Kidney (tissue), 14 donors: Measurements from ENCODE around the gene BDKRB2. TPM values are rescaled to one million over a fixed set of nuclear protein-coding genes. Genes with fewer than 3 reads are reported as not detected.
A peak's percentile ranks its signal among the peaks of the same experiment; 100 is the strongest.

Experiments
- DNase-seq, 5 donors: peaks; one replicate each; pipeline ENCODE4 v3.0.0-alpha.2; 2013 to 2020
- FAIRE-seq: peaks from 2 replicates; lab custom pipeline; 2012; peaks lifted over from hg19 to GRCh38; lab: Jason Lieb, UNC
- H3K27ac ChIP-seq, 2 donors: one replicate each; pipeline ENCODE4 v1.7.0; 2013; ENCODE audit warnings: low read depth in 2 of 2, low read length in 2 of 2, inconsistent platforms in 1 of 2
- H3K27me3 ChIP-seq: one replicate; pipeline ENCODE4 v1.7.1; 2013; ENCODE audit warnings: low read length, inconsistent platforms; ENCODE audit not compliant: control insufficient read depth, insufficient read depth
- H3K36me3 ChIP-seq, 3 donors: one replicate each; pipeline versions ENCODE4 v1.7.0 to v1.7.1; 2013; ENCODE audit warnings: low read length in 3 of 3, control low read depth in 1 of 3, inconsistent platforms in 1 of 3; ENCODE audit not compliant: insufficient read depth in 3 of 3, control insufficient read depth in 2 of 3
- H3K4me1 ChIP-seq, 3 donors: one replicate each; pipeline versions ENCODE4 v1.7.0 to v1.7.1; 2013; ENCODE audit warnings: low read length in 3 of 3, inconsistent platforms in 1 of 3, low read depth in 1 of 3; ENCODE audit not compliant: control insufficient read depth in 2 of 3, insufficient read depth in 2 of 3
- H3K4me3 ChIP-seq, 3 donors: one replicate each; pipeline versions ENCODE4 v1.7.0 to v1.8.1; 2013; ENCODE audit warnings: low read length in 3 of 3, control low read depth in 1 of 3, inconsistent platforms in 1 of 3
- H3K9ac ChIP-seq, 3 donors: one replicate each; pipeline versions ENCODE4 v1.7.0 to v1.7.1; 2013; ENCODE audit warnings: low read length in 3 of 3, control low read depth in 1 of 3, inconsistent platforms in 1 of 3
- H3K9me3 ChIP-seq, 3 donors: one replicate each; pipeline versions ENCODE4 v1.7.0 to v1.7.1; 2013; ENCODE audit warnings: low read length in 3 of 3, control low read depth in 1 of 3, inconsistent platforms in 1 of 3; ENCODE audit not compliant: control insufficient read depth in 2 of 3, insufficient read depth in 1 of 3
- intact Hi-C: fragments of 100-400 bp; cut with DNase I; formaldehyde crosslinking; loops from one replicate; pipeline ENCODE4 v1.11.1; 2022
- polyA plus RNA-seq: library from polyadenylated mRNA; stranded (reverse); fragments of 350-450 nt; fragmentation: Illumina TruSeq; extraction: RNeasy Lipid Tissue Mini Kit (QIAGEN cat#74804); gene quantifications from one replicate; pipeline ENCODE4 v1.2.3, GENCODE V29; 2014; ENCODE audit warnings: low read depth, low replicate concordance; ENCODE audit not compliant: insufficient read depth
- total RNA-seq: library from RNA; stranded (reverse); fragmentation: NEBNext Ultra II Directional; extraction: Animal tissue kit (Norgen Biotek cat#: 25700); gene quantifications from one replicate; pipeline ENCODE4 v1.2.1, GENCODE V29; 2021
- TF ChIP-seq, protein P1 (sequence below): IDR thresholded peaks from 3 replicates; pipeline ENCODE4 v1.5.1; 2012; ENCODE audit warnings: mild to moderate bottlenecking, moderate library complexity, borderline replicate concordance; ENCODE audit not compliant: insufficient read depth; ENCODE audit errors: extremely low read depth
- donor health status: control.
- donor health status: control.
- donor health status: control.
- donor health status: control.
- donor health status: control.
- donor health status: DM: yes; HTN: yes; CAD: no.
- donor health status: Normal renal cell carcinoma (clear cell type).

The BDKRB2 gene
- total and polyA plus RNA-seq, 2 donors from 2014 or later = 7.4 to 16.1 TPM

DNA sequence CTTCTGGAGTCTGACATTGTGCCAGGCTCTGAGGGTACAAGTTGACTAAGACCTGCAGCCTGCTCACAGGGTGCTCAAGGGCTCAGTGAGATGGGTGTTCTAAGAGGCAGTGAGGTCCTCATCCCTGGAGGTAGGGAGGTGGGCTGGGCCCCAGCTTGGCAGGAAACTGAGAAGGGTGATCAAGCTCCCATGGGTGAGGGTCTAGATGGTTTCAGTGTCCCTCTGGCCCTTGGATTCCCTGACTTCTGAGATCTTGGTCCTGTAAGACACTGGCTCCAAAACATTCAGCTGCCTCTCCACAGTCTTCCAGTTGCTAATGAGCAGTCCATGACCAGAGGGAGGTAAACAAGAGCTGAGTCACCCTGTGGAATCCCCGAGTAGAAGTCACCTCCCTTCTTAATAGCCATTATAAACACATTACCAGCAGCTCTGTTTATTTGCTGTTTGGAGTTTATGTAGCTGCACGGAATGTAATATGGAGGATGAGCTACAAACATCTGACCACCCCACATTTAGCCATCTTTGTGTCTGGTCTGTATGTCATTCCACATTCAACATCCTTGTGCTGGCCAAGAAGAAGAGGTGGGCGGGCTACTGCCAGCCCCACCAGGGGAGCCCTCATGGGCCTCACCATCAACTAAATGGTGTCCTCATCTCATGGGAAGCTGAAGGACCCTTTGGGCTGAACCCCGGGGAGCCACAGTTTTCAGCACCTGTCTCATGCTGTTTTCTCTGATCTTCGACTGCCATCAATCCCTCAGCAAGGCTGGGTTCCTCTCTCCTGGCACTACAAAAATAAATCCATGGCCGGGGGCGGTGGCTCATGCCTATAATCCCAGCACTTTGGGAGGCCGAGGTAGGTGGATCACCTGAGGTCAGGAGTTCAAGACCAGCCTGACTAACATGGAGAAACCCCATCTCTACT, 37.2 kb upstream of the BDKRB2 start:
- Histone ChIP-seq H3K4me3 (no peak overlapping the region), H3K9ac (no peak overlapping the region), H3K27ac (peak overlapping the region in 1 of 2 donors; percentile 27), H3K9me3 (no peaks in the 10 kb centered on the region), H3K27me3 (no peaks in the 10 kb centered on the region), H3K4me1 (peaks cover 0 to 13% (median 0%) of the 10 kb centered on the region in 3 donors), H3K36me3 (no peaks in the 10 kb centered on the region)
- FAIRE-seq (no peak), DNase-seq (peak in 2 of 5 donors; percentile 3 to 13)
- TF ChIP-seq, protein P1, sequence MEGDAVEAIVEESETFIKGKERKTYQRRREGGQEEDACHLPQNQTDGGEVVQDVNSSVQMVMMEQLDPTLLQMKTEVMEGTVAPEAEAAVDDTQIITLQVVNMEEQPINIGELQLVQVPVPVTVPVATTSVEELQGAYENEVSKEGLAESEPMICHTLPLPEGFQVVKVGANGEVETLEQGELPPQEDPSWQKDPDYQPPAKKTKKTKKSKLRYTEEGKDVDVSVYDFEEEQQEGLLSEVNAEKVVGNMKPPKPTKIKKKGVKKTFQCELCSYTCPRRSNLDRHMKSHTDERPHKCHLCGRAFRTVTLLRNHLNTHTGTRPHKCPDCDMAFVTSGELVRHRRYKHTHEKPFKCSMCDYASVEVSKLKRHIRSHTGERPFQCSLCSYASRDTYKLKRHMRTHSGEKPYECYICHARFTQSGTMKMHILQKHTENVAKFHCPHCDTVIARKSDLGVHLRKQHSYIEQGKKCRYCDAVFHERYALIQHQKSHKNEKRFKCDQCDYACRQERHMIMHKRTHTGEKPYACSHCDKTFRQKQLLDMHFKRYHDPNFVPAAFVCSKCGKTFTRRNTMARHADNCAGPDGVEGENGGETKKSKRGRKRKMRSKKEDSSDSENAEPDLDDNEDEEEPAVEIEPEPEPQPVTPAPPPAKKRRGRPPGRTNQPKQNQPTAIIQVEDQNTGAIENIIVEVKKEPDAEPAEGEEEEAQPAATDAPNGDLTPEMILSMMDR = no peak
- intact Hi-C loops = no loop called here

DNA sequence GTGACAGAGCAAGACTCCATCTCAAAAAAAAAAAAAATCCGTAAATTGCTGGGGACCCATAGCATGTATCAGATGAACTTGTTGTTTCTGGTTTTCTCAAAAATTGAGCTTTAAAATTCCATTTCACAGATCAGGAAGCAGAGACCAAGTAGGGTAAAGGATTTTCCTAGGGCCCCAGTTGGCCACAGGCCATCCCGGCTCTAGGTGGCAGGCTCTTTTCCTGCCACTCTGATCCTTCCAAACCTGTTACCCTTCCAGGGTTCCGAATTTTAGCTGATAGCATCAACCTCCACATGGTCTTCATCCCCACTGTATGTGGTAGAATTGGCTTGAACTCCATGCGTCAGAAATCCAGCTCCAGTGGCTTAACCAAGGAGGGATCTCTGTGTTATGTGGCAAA, 36.1 kb upstream of the BDKRB2 start:
- Histone ChIP-seq H3K27ac (no peak overlapping the region), H3K36me3 (no peaks in the 10 kb centered on the region), H3K9me3 (no peaks in the 10 kb centered on the region), H3K9ac (no peak overlapping the region), H3K27me3 (no peaks in the 10 kb centered on the region), H3K4me3 (no peak overlapping the region), H3K4me1 (peaks cover 0 to 13% (median 0%) of the 10 kb centered on the region in 3 donors)
- TF ChIP-seq, protein P1 = no peak
- intact Hi-C loops = no loop called here
- DNase-seq = peak in 2 of 5 donors; percentile 3 to 12
- FAIRE-seq = no peak

DNA sequence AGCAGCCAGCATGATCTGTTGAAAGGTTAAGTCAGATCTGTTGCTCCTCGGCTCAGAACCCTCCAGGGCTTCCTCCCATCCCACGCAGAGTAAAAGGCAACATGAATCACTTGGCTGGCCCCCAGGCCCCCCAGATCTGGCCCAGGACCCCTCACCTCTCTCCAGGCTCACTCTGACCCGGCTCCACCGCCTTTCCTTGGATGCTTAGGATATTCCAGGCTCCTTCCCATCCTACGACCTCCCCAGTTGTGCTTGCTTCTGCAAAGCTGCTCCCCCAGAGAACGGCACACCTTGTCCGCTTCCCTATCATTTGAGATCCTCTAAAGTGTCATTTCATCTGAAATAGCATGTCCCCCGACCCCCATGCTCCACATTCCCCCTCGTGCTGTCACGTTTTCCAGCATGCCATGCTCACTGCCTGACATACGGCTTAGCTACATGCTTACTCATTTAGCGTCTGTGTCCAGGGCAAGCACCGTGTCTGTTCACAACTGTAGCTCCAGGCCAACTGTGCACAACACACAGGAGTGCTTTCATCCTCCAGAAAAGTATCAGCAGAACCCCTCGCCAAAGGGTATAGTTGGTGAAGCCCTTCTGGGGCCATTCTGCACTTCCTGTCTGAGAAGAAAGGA, 33.6 kb upstream of the BDKRB2 start:
- no peaks in the 10 kb centered on the region for H3K36me3 ChIP-seq
- no peaks in the 10 kb centered on the region for H3K9me3 ChIP-seq
- no peaks in the 10 kb centered on the region for H3K27me3 ChIP-seq
- FAIRE-seq = no peak
- peak in 2 of 5 donors; percentile 11 to 16 for DNase-seq
- H3K9ac ChIP-seq = no peak overlapping the region
- H3K4me1 ChIP-seq = peaks cover 0 to 11% (median 0%) of the 10 kb centered on the region in 3 donors
- no peak overlapping the region for H3K4me3 ChIP-seq
- intact Hi-C loops = no loop called here
- TF ChIP-seq, protein P1 = no peak
- H3K27ac ChIP-seq = no peak overlapping the region
